22Rv1 (cell line): ENCODE measurements around the gene GET3.

Experiments
- H3K27ac ChIP-seq: fragments of 450-650 bp; 2 replicates; pipeline ENCODE4 v1.5.1; 2017
- CTCF ChIP-seq: fragments of 450-650 bp; IDR thresholded peaks from 2 replicates; pipeline ENCODE4 v1.5.1; 2017; ENCODE audit warnings: mild to moderate bottlenecking
- ZFX ChIP-seq: fragments of 450-650 bp; IDR thresholded peaks from 2 replicates; pipeline ENCODE4 v1.6.1; 2017; ENCODE audit warnings: antibody characterized with exemption, borderline replicate concordance

GET3 gene

GRCh38 chr19:12748489-12748888 is 11.2 kb downstream of the GET3 start:
- H3K27ac ChIP-seq, result no peak overlapping the region
- TF ChIP-seq ZFX (no peak), CTCF (no peak)

GRCh38 chr19:12749938-12750521 is 12.7 kb downstream of the GET3 start:
- TF ChIP-seq CTCF (no peak), ZFX (no peak)
- no peak overlapping the region for H3K27ac ChIP-seq

GRCh38 chr19:12750851-12751250 is 13.6 kb downstream of the GET3 start:
- no peak overlapping the region for H3K27ac ChIP-seq
- no peak for TF ChIP-seq ZFX
- TF ChIP-seq CTCF, result no peak

GRCh38 chr19:12751635-12752034 is 14.3 kb downstream of the GET3 start, which contains the start of gene BEST2:
TSS of gene BEST2 (plus strand) at chr19:12751791. CDS start at chr19:12752593, 802 bp downstream.
- TF ChIP-seq CTCF (no peak), ZFX (no peak)
- no peak within 1 kb of the TSS for H3K27ac ChIP-seq

GRCh38 chr19:12752056-12752781 is 14.9 kb downstream of the GET3 start:
- TF ChIP-seq CTCF (no peak), ZFX (no peak)
- no peak overlapping the region for H3K27ac ChIP-seq

GRCh38 chr19:12754465-12755196 is 17.3 kb downstream of the GET3 start:
- no peak overlapping the region for H3K27ac ChIP-seq
- TF ChIP-seq CTCF (no peak), ZFX (no peak)
